ENCODE results near the gene SLC9C2. TPM values are rescaled to one million over a fixed set of nuclear protein-coding genes. Genes with fewer than 3 reads are reported as not detected.

Gene SLC9C2
- total RNA-seq, 1 experiment from 2014 or later = not detected

- intact Hi-C loops (cut with micrococcal nuclease) = loop anchor here (1.0 to 5.0 kb wide), 3 partner anchors 36 to 83 kb away; no protein-coding TSS in a partner anchor
- Histone ChIP-seq H3K9me3 (ENCODE audit: low read length) (no peaks in the 10 kb centered on the region), H3K4me1 (ENCODE audit: insufficient read depth, low read length) (peaks cover 12% of the 10 kb centered on the region), H3F3A (ENCODE audit: low read length, unreplicated experiment) (no peaks in the 10 kb centered on the region), H3K9me2 (replicated peaks; ENCODE audit: low read length) (no peaks in the 10 kb centered on the region), H3K9ac (ENCODE audit: low read length) (peak overlapping the region; percentile 9; the same call in 1 of the 2 replicates), H4K20me1 (ENCODE audit: low read length) (no peaks in the 10 kb centered on the region), H3K79me2 (ENCODE audit: low read length) (no peaks in the 10 kb centered on the region), H3K4me3 (ENCODE audit: low read length) (no peak overlapping the region), H3K27me3 (ENCODE audit: low read length) (no peaks in the 10 kb centered on the region), H3K27ac (ENCODE audit: low read length) (peak overlapping the region; percentile 42), H3K36me3 (ENCODE audit: low read depth, low read length) (no peaks in the 10 kb centered on the region), H3K4me2 (ENCODE audit: low read length) (peak overlapping the region; percentile 8; the same call in 1 of the 2 replicates), H2AFZ (ENCODE audit: low read length) (no peak overlapping the region)
- ATAC-seq (peak; percentile 100), DNase-seq (peak; percentile 97)
- POLR2A ChIA-PET (ENCODE audit: unreplicated experiment) = interaction anchor here (0.5 kb wide), 1 partner anchor 11 kb away, joined by 4 read pairs; no protein-coding TSS in a partner anchor
- BruUV-seq (replicated peaks) = no TSS peak
- TF ChIP-seq CTCF (conservative IDR thresholded peaks at IDR 0.05; ENCODE audit: low read depth, low read length) = no peak
- no peak for TF ChIP-seq EZH2phosphoT487 (IDR thresholded peaks at IDR 0.05; ENCODE audit: borderline replicate concordance, low read length)
- TF ChIP-seq EZH2 (IDR thresholded peaks at IDR 0.05; ENCODE audit: low read length, unreplicated experiment) = no peak
- CTCF ChIA-PET = interaction anchor here (0.6 kb wide), 1 partner anchor 179 kb away, joined by 3 read pairs; no protein-coding TSS in a partner anchor
Observed at GRCh38 chr1:173590557-173590956, 12.3 kb downstream of the SLC9C2 start.

GRCh38 chr1:173581383-173582079 is 21.3 kb downstream of the SLC9C2 start:
- ATAC-seq = no peak
- no peaks in the 10 kb centered on the region for H4K20me1 ChIP-seq (ENCODE audit: low read length)
- H3K4me3 ChIP-seq (ENCODE audit: low read length) = no peak overlapping the region
- no peaks in the 10 kb centered on the region for H3F3A ChIP-seq (ENCODE audit: low read length, unreplicated experiment)
- H2AFZ ChIP-seq (ENCODE audit: low read length) = no peak overlapping the region
- intact Hi-C loops (cut with micrococcal nuclease) = loop anchor here (2.0 kb wide), 1 partner anchor 67 kb away; no protein-coding TSS in a partner anchor
- no TSS peak for BruUV-seq (replicated peaks)
- DNase-seq = no peak
- CTCF ChIA-PET = no interaction called here
- no peak overlapping the region for H3K4me2 ChIP-seq (ENCODE audit: low read length)
- H3K9ac ChIP-seq (ENCODE audit: low read length) = no peak overlapping the region
- H3K79me2 ChIP-seq (ENCODE audit: low read length) = no peaks in the 10 kb centered on the region
- H3K27ac ChIP-seq (ENCODE audit: low read length) = no peak overlapping the region
- TF ChIP-seq CTCF (conservative IDR thresholded peaks at IDR 0.05; ENCODE audit: low read depth, low read length) (no peak), EZH2phosphoT487 (IDR thresholded peaks at IDR 0.05; ENCODE audit: borderline replicate concordance, low read length) (no peak), EZH2 (IDR thresholded peaks at IDR 0.05; ENCODE audit: low read length, unreplicated experiment) (no peak)
- no peaks in the 10 kb centered on the region for H3K27me3 ChIP-seq (ENCODE audit: low read length)
- no peaks in the 10 kb centered on the region for H3K36me3 ChIP-seq (ENCODE audit: low read depth, low read length)
- H3K9me3 ChIP-seq (ENCODE audit: low read length) = no peaks in the 10 kb centered on the region
- POLR2A ChIA-PET (ENCODE audit: unreplicated experiment) = no interaction called here
- H3K4me1 ChIP-seq (ENCODE audit: insufficient read depth, low read length) = no peaks in the 10 kb centered on the region
- no peaks in the 10 kb centered on the region for H3K9me2 ChIP-seq (replicated peaks; ENCODE audit: low read length)

- DNase-seq (peak; percentile 50), ATAC-seq (peak; percentile 86)
- Histone ChIP-seq H3K27ac (ENCODE audit: low read length) (no peak overlapping the region), H3F3A (ENCODE audit: low read length, unreplicated experiment) (no peaks in the 10 kb centered on the region), H3K4me1 (ENCODE audit: insufficient read depth, low read length) (no peaks in the 10 kb centered on the region), H3K36me3 (ENCODE audit: low read depth, low read length) (no peaks in the 10 kb centered on the region), H3K9me2 (replicated peaks; ENCODE audit: low read length) (no peaks in the 10 kb centered on the region), H3K9me3 (ENCODE audit: low read length) (no peaks in the 10 kb centered on the region), H3K27me3 (ENCODE audit: low read length) (no peaks in the 10 kb centered on the region), H3K4me3 (ENCODE audit: low read length) (no peak overlapping the region), H2AFZ (ENCODE audit: low read length) (no peak overlapping the region), H3K9ac (ENCODE audit: low read length) (no peak overlapping the region), H3K4me2 (ENCODE audit: low read length) (no peak overlapping the region), H3K79me2 (ENCODE audit: low read length) (no peaks in the 10 kb centered on the region), H4K20me1 (ENCODE audit: low read length) (no peaks in the 10 kb centered on the region)
- CTCF ChIA-PET = interaction anchor here (0.7 kb wide), 3 partner anchors 58 to 569 kb away, joined by 3 read pairs; no protein-coding TSS in a partner anchor
- intact Hi-C loops (cut with micrococcal nuclease) = loop anchor here (1.0 to 2.0 kb wide), 2 partner anchors 26 to 68 kb away; no protein-coding TSS in a partner anchor
- POLR2A ChIA-PET (ENCODE audit: unreplicated experiment) = interaction anchor here (0.6 kb wide), 1 partner anchor 16 kb away, joined by 3 read pairs; no protein-coding TSS in a partner anchor
- TF ChIP-seq CTCF (conservative IDR thresholded peaks at IDR 0.05; ENCODE audit: low read depth, low read length) = no peak
- TF ChIP-seq EZH2phosphoT487 (IDR thresholded peaks at IDR 0.05; ENCODE audit: borderline replicate concordance, low read length) = no peak
- no peak for TF ChIP-seq EZH2 (IDR thresholded peaks at IDR 0.05; ENCODE audit: low read length, unreplicated experiment)
- BruUV-seq (replicated peaks) = no TSS peak
Observed at GRCh38 chr1:173580658-173581057, 22.2 kb downstream of the SLC9C2 start.
